Type B pancreatic cell (in vitro differentiated cells): ENCODE measurements around the gene URB1. TPM values are rescaled to one million over a fixed set of nuclear protein-coding genes. Genes with fewer than 3 reads are reported as not detected.

Experiments
- DNase-seq: peaks from one replicate; pipeline ENCODE4 v3.0.0; 2021; ENCODE audit warnings: mixed read lengths; ENCODE audit not compliant: unreplicated experiment; ENCODE audit errors: extremely low spot score
- H3K27ac Mint-ChIP-seq: 2 replicates; pipeline ENCODE4 v1.8.0; 2021; ENCODE audit warnings: mild to moderate bottlenecking, mixed read lengths
- H3K27me3 Mint-ChIP-seq: 2 replicates; pipeline ENCODE4 v1.8.0; 2021; ENCODE audit warnings: mixed read lengths
- H3K36me3 Mint-ChIP-seq: 2 replicates; pipeline ENCODE4 v1.8.0; 2021; ENCODE audit warnings: mixed read lengths
- H3K4me1 Mint-ChIP-seq: one replicate; pipeline ENCODE4 v1.8.0; 2021; ENCODE audit warnings: mixed read lengths; ENCODE audit not compliant: unreplicated experiment
- H3K4me3 Mint-ChIP-seq: 2 replicates; pipeline ENCODE4 v1.8.0; 2021; ENCODE audit warnings: mild to moderate bottlenecking, mixed read lengths
- H3K9me3 Mint-ChIP-seq: 2 replicates; pipeline ENCODE4 v1.8.0; 2021; ENCODE audit warnings: mixed read lengths
- total RNA-seq: library from RNA; stranded (reverse); gene quantifications from 2 replicates; pipeline ENCODE4 v1.2.1, GENCODE V29; 2021; ENCODE audit warnings: low replicate concordance
- TF ChIP-seq, protein P1 (sequence below): fragments of 200-600 bp; sonication (generic); conservative IDR thresholded peaks from 2 replicates; pipeline ENCODE4 v1.5.0; 2021; ENCODE audit warnings: antibody characterized with exemption, mild to moderate bottlenecking

URB1 gene
- total RNA-seq, 1 donor from 2014 or later, result 19.9 TPM

DNA sequence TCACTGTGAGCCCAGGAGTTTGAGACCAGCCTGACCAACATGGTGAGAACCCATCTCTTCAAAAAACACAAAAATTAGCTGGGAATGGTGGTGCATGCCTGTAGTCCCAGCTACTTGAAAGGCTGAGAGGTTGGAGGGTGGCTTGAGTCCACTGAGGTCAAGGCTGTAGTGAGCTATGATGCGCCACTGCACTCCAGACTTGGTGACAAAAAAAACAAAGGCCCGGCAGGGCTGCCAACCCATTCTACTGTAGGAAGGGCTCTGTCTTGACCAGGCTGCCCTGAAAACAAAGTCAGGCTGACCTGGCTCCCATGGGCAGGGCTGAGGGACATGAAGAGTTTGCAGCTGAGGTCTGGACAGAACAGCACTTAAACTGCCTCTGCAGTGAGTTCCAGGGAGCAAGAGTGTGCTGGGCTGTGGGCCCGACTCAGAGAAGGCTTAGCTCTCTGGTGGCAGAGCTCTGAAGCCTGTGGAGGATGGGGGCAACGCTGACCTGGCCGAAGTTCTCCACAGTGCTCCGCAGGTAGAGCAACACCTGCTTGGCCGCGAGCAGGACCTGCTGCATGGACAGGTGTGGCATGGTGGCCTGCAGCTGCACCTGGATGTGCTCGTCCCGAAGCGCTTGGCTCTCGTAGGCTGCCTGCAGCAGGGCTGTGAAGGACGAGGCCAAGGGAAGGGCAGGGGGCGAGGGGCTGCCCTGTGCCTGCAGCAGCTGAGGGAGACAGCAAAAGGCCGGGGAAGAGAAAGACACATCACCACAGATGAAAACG lies 42.4 kb downstream of the URB1 start:
- Mint-ChIP-seq H3K27me3 (no peaks in the 10 kb centered on the region), H3K4me1 (no peaks in the 10 kb centered on the region), H3K4me3 (no peak overlapping the region), H3K27ac (peak overlapping the region; percentile 23), H3K9me3 (no peaks in the 10 kb centered on the region), H3K36me3 (peaks cover 45% of the 10 kb centered on the region)
- DNase-seq, result no peak
- TF ChIP-seq, protein P1, sequence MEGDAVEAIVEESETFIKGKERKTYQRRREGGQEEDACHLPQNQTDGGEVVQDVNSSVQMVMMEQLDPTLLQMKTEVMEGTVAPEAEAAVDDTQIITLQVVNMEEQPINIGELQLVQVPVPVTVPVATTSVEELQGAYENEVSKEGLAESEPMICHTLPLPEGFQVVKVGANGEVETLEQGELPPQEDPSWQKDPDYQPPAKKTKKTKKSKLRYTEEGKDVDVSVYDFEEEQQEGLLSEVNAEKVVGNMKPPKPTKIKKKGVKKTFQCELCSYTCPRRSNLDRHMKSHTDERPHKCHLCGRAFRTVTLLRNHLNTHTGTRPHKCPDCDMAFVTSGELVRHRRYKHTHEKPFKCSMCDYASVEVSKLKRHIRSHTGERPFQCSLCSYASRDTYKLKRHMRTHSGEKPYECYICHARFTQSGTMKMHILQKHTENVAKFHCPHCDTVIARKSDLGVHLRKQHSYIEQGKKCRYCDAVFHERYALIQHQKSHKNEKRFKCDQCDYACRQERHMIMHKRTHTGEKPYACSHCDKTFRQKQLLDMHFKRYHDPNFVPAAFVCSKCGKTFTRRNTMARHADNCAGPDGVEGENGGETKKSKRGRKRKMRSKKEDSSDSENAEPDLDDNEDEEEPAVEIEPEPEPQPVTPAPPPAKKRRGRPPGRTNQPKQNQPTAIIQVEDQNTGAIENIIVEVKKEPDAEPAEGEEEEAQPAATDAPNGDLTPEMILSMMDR, result no peak

DNA sequence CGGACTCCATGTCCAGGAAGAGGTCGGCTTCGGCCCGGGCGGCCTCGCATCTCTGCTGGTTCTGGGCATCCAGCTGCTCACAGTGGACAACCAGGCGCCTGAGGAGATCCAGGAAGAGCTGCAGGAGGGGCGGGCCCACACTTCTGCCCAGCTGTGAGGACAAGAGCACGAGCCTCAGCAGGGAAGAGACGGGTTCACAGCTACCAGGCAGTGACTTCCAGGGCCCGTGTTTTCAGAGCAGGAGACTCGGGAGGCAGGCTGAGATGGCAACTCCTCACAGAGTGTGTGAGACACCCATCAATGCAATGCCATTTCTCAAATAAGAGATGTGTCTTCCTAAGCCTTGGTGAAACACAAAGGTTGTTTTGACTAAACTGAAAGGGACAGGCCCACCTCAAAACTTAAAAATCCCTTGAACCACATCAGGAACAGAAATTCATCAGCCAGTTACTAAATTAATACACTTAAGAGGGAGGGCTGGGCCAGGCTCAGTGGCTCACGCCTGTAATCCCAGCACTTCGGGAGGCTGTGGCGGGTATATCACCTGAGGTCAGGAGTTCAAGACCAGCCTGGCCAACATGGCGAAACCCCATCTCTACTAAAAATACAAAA lies 43.4 kb downstream of the URB1 start:
- Mint-ChIP-seq H3K4me3 (peak overlapping the region; percentile 65), H3K27ac (peak overlapping the region; percentile 98), H3K9me3 (peaks cover 3% of the 10 kb centered on the region), H3K36me3 (peaks cover 46% of the 10 kb centered on the region), H3K27me3 (no peaks in the 10 kb centered on the region), H3K4me1 (no peaks in the 10 kb centered on the region)
- TF ChIP-seq, protein P1, result no peak
- no peak for DNase-seq

DNA sequence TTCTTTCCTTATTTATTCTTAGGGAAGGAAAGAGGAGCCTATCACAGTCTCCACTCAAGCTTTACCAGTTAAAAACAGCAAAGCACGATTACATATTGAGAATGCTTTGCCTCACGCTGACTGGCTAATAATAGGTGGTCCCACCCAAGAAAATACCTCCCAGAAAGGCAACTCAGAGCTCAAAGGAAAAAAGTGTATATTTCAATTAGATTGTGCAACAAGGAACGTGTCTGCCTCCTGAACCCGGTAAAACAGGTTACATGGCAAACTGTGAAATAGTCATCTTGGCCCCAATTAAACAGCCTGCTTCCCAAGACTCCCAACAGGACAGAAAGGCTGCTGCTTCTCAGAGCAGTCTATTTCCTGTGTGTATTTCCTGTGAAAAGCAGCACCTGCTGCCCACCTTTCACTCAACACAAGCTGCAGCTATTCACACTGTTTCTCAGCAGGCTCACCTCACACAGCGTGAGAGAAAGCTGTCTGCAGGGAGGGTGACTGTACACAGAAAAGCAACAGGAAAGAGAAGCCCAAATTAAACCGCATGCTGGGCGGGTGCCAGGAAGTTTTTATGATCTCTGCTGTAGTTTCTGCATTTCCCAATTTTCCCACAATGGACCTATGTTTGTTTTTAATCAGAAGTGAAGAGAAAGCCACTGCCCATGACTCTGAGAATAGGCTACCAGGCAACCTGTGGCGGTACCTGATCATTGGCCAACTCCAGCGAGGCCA lies 44.0 kb downstream of the URB1 start:
- Mint-ChIP-seq H3K4me3 (peak overlapping the region; percentile 65), H3K9me3 (peaks cover 5% of the 10 kb centered on the region)

DNA sequence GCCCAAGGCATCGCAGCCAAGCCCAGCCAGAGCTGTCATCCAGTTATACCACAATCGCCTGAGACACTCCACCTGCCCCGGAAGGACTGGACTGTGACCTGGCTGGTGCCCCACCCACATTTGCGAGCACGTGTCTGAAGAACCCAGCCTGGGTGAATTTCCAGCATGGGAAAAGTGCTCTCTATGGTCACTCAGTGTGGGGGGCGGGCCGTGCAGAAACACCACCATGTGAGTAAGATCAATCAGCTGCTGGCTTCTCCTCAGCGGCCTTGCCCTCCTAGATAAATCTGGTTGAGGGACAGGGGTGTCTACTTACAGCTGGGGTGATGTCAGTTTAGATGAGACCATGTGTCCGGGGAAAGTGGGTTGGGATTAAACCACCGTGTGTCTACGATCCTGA lies 44.8 kb downstream of the URB1 start:
- peaks cover 53% of the 10 kb centered on the region for H3K36me3 Mint-ChIP-seq
- H3K27me3 Mint-ChIP-seq, result no peaks in the 10 kb centered on the region
- H3K9me3 Mint-ChIP-seq, result peaks cover 5% of the 10 kb centered on the region
- peak overlapping the region; percentile 65 for H3K4me3 Mint-ChIP-seq
- no peaks in the 10 kb centered on the region for H3K4me1 Mint-ChIP-seq
- TF ChIP-seq, protein P1, result no peak
- H3K27ac Mint-ChIP-seq, result peak overlapping the region; percentile 98
- no peak for DNase-seq

More for the DNA sequence above, 44.0 kb downstream of the URB1 start:
- Mint-ChIP-seq H3K27ac (peak overlapping the region; percentile 98), H3K4me1 (no peaks in the 10 kb centered on the region), H3K27me3 (no peaks in the 10 kb centered on the region), H3K36me3 (peaks cover 47% of the 10 kb centered on the region)
- DNase-seq, result no peak
- TF ChIP-seq, protein P1, result no peak

DNA sequence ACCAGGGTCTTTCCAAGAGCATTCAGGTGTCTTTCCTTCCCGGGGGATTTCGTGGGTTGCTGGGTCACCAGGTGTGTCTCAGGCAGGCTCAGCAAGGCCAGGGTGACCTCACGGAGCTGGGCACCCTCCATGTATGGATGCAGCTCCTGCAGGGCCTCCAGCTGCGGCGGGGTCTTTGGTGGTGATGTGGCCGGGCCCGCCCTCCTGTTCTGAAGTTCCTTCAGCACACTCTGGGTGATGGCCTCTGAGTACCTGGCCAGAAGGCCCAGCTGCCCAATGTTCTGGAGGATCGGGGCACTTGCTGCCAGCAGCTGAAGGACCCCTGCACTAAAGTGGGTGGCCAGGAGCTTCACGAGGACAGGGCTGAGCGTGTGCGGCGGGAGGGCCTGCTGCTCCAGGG lies 45.5 kb downstream of the URB1 start:
- Mint-ChIP-seq H3K36me3 (peaks cover 53% of the 10 kb centered on the region), H3K27ac (peak overlapping the region; percentile 98), H3K4me3 (no peak overlapping the region), H3K9me3 (peaks cover 5% of the 10 kb centered on the region), H3K4me1 (no peaks in the 10 kb centered on the region), H3K27me3 (no peaks in the 10 kb centered on the region)
- no peak for DNase-seq
- TF ChIP-seq, protein P1, result no peak
